ENCODE data around the gene UBE2G2.

Gene UBE2G2

GRCh38 chr21:44749116-44749758, 52.4 kb downstream of the UBE2G2 start:
- no peak for DNase-seq

- DNase-seq: no peak
Observed at GRCh38 chr21:44748621-44749020, 53.0 kb downstream of the UBE2G2 start.

DNA sequence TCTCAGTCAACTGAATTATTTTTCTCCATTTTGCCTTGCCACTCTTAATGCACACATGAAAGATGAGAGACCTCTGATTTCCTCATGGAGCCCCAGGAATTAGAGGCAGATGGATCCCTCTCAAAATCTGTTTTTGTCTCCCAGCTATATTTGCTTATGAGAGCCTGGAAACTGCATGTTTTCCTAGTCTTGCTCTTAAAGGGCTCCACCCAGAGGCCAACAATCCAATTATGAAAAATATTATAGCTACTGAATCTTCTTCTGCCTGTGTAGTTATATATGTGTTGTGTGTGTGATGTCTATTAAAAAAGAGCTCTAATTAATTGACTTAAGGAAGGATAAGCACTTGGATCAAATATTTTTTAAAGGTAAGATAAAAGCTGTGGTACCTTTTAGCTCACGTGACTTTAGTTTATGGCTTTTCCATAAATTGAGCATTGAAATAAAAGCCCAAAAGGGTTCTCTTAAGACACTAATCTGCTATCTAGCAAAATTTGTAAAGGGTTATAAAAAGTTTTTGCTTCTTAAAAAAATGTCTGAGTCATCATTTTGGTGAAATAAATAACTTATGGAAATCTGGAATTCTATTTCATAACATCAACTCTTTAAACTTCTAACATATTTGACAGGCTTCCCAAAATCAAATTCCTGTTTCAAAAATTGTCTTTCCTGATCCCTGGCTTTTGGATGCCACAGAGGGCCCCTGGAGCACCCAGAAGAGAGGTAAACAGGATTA, 59.0 kb downstream of the UBE2G2 start:
- DNase-seq: no peak

- DNase-seq: no peak
Observed at GRCh38 chr21:44741921-44742320, 59.7 kb downstream of the UBE2G2 start.

DNA sequence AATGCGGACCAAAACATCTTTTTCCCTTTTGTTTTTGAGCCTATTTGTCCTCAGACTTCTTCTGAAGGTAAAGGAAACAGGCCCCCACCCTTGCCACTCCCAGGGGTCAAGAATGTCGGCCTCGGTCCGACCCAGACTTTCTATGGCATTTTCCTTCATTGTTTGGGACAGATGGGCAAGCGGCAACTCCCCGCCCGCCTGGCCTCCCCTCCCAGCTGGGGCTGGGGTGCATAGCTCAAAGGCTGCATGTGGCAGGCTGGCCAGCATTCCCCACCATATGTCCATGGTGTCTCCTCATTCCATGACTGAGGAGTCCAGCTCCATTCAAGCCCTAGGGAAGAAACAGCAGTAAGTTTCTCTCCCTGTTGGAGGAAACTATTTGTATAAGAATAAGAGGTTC, 60.9 kb downstream of the UBE2G2 start:
- no peak for DNase-seq

GRCh38 chr21:44739316-44739715, 62.3 kb downstream of the UBE2G2 start:
- DNase-seq: no peak

DNA sequence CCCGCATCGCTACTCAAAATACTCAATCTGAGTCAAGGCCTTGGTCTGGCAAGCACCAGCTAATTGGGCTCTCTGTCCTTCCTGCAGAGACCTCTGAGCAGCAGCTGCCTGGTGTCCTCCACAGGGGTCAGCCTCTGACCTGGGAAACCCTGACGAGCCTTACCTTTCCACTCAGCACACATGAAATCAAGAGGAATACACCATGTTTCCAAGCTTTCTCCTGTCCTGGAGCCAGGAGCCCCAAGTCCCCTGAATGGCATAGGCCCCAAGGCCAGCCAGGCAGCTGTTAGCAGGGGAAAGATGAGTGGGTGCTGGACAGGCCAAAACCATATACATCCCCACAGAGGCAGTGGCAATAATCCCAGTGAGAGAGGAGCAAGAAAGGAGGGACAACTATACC, 63.0 kb downstream of the UBE2G2 start:
- DNase-seq: no peak

GRCh38 chr21:44737706-44738354, 63.8 kb downstream of the UBE2G2 start:
- DNase-seq: no peak

- no peak for DNase-seq
Observed at GRCh38 chr21:44736291-44737004, 65.2 kb downstream of the UBE2G2 start.

DNA sequence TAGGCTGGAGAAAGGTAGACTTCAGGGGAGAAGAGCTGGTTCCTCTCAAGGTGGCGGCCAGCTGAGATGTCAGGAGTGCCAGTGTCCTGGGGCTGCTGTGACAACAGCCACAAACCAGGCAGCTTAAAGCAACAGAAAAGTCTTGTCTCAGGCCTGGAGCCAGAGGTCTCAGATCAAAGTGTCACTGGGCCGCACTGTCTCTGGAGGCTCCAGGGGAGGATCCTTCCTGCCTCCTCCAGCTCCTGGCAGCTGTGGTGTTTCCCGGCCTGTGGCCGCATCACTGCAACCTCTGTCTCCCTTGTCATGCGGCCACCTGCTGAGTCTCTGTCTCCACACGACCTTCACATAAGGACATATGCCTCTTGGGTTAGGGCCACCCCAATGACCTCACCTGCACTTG, 65.8 kb downstream of the UBE2G2 start:
- no peak for DNase-seq

DNA sequence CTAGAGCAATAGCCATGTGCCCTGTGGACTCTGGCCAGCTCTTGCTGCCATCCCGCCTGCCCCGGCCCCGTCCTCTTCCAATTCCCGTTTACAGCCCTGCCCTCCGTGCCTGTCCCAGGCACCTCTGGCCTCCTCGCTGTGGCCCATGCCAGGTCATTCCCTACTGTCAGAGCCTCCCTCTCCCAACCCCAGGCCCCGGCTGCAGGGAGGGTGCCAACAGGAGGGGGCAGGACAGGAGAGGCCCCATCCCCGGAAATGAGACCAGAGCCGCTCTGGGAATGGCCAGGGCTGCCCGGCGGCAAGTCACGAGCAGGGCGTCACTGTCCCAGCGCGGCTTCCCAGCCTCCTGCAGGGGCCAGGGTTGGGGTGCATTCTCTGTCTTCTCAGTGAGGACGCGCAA, 66.8 kb downstream of the UBE2G2 start:
- DNase-seq: no peak

GRCh38 chr21:44734026-44734745, 67.4 kb downstream of the UBE2G2 start:
- no peak for DNase-seq

GRCh38 chr21:44732956-44733355, 68.7 kb downstream of the UBE2G2 start:
- DNase-seq: no peak

- no peak for DNase-seq
Observed at GRCh38 chr21:44732263-44732662, 69.4 kb downstream of the UBE2G2 start.

DNA sequence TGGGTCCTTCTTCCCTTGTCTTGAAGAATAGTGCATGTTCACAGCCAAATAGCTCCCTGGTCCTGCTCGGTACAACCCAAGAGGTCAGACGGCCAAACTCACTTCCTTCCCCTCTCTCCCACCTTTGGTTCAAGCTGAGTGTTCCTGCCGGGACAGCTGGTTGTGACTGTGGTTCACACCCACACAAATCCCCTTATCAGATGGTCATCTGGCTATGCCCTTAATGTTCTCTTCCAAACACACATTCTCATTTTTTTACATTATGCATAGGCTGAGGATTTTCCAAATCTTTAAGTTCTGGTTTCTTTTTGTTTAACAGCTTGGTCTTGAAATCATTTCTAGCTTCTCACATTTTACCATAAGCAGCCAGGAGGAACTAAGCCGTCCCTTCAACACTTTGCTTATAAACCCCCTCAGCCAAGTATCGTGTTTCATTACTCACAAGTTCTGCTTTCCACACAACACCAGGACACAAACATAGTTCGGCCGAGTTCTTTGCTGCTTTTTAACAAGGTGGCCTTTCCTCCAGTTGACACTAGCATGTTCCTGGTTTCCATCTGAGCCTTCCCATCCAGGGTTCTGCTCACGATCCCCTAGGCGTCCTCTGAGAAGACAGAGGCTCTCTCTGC, 70.6 kb downstream of the UBE2G2 start:
- no peak for DNase-seq

- no peak for DNase-seq
Observed at GRCh38 chr21:44730028-44730395, 71.6 kb downstream of the UBE2G2 start.

GRCh38 chr21:44729336-44730027, 72.1 kb downstream of the UBE2G2 start:
- no peak for DNase-seq

- no peak for DNase-seq
Observed at GRCh38 chr21:44728716-44729115, 72.9 kb downstream of the UBE2G2 start.

DNA sequence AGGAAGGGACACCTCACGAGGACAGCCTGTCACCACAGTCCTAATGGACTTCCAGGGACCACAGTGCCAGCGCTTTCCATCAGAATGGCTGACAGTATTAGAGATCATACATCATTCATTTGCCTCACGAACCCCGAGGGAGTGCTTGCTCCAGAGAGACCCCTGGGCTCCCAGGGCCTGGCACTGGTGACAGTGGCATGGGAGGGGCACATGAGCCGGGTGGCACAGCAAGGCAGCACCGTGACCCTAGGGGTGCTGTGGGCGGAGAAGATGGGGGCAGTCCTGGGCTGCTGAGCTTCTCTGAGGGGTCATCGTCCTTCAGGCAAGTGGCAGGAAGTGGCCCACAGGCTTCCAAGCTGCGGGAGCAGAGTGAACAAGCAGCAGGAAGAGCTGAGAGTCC, 73.9 kb downstream of the UBE2G2 start:
- no peak for DNase-seq

DNA sequence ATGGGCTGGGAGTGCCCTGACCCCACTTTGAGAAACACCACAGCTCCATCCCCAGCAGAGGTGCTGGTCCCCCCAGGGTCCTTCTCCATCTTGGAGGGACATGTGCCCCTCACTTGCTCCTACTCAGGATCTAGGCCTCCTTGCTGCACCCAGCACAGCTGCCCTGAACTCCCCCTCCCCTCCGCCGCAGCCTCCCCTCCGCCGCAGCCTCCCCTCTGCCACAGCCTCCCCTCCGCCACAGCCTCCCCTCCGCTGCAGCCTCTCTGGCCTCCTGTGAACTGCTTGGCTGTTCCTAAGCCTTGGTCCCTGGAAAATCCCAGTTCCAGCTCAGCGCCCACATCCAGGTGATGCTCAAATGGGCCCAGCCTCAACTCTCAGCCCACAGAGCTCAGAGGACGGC, 74.3 kb downstream of the UBE2G2 start:
- no peak for DNase-seq

DNA sequence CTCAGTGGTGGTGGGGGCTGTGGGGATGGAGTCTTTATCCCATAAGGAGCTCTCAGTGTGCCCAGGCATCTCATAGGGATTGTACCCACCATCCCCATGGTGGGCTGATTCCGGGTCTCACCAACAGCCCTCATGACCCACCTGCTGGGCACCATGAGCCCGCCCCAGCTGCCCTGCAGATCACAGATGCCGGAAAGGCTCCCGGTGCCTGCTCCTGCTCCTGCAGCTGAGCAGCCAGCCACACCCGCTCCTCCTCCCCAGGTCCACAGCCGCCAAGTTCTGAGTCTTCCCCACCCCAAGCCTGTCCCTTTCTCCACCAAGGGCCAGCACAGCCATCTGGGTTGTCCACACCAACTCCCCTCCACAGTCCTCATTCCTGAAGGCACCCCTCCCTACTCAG, 74.8 kb downstream of the UBE2G2 start:
- DNase-seq: no peak

GRCh38 chr21:44724926-44725325, 76.7 kb downstream of the UBE2G2 start:
- DNase-seq: no peak

All from effector CD8-positive, alpha-beta T cell (primary cell).